Measurements from ENCODE around the gene MED27. TPM values are rescaled to one million over a fixed set of nuclear protein-coding genes. Genes with fewer than 3 reads are reported as not detected.

Gene MED27
- total RNA-seq, 2 experiments from 2014 or later: 22.7 to 23.3 TPM

GRCh38 chr9:132005899-132006298 lies 73.8 kb downstream of the MED27 start:
- POLR2A ChIA-PET: no interaction called here
- H3K27ac Mint-ChIP-seq: no peak overlapping the region
- peaks cover 9% of the 10 kb centered on the region for H3K36me3 Mint-ChIP-seq (ENCODE audit: low read depth)
- H3K4me3 Mint-ChIP-seq: no peak overlapping the region
- CTCF ChIA-PET: no interaction called here
- H3K9me3 Mint-ChIP-seq: no peaks in the 10 kb centered on the region
- no peaks in the 10 kb centered on the region for H3K27me3 Mint-ChIP-seq
- peaks cover 49% of the 10 kb centered on the region for H3K4me1 Mint-ChIP-seq
- DNase-seq: no peak

GRCh38 chr9:132004323-132004722 lies 75.3 kb downstream of the MED27 start:
- Mint-ChIP-seq H3K27ac (no peak overlapping the region), H3K4me1 (peaks cover 58% of the 10 kb centered on the region), H3K36me3 (ENCODE audit: low read depth) (peaks cover 6% of the 10 kb centered on the region), H3K4me3 (no peak overlapping the region), H3K27me3 (no peaks in the 10 kb centered on the region), H3K9me3 (peaks cover 3% of the 10 kb centered on the region)
- POLR2A ChIA-PET: no interaction called here
- CTCF ChIA-PET: no interaction called here
- no peak for DNase-seq

GRCh38 chr9:132003896-132004295 lies 75.8 kb downstream of the MED27 start:
- peaks cover 3% of the 10 kb centered on the region for H3K9me3 Mint-ChIP-seq
- H3K27ac Mint-ChIP-seq: no peak overlapping the region
- no peaks in the 10 kb centered on the region for H3K27me3 Mint-ChIP-seq
- no peak overlapping the region for H3K4me3 Mint-ChIP-seq
- DNase-seq: no peak
- ChIA-PET POLR2A (no interaction called here), CTCF (no interaction called here)
- H3K4me1 Mint-ChIP-seq: peaks cover 59% of the 10 kb centered on the region
- peaks cover 5% of the 10 kb centered on the region for H3K36me3 Mint-ChIP-seq (ENCODE audit: low read depth)

- peaks cover 56% of the 10 kb centered on the region for H3K4me1 Mint-ChIP-seq
- H3K27me3 Mint-ChIP-seq: no peaks in the 10 kb centered on the region
- H3K36me3 Mint-ChIP-seq (ENCODE audit: low read depth): peaks cover 5% of the 10 kb centered on the region
- DNase-seq: no peak
- ChIA-PET CTCF (interaction anchor here (0.7 to 1.9 kb wide), 2 partner anchors 10 to 270 kb away, joined by 4 to 5 read pairs; no protein-coding TSS in a partner anchor), POLR2A (no interaction called here)
- peaks cover 3% of the 10 kb centered on the region for H3K9me3 Mint-ChIP-seq
- H3K27ac Mint-ChIP-seq: no peak overlapping the region
- H3K4me3 Mint-ChIP-seq: no peak overlapping the region
These were observed 76.4 kb downstream of the MED27 start for GRCh38 chr9:132003319-132003704.

- peaks cover 53% of the 10 kb centered on the region for H3K4me1 Mint-ChIP-seq
- peaks cover 3% of the 10 kb centered on the region for H3K9me3 Mint-ChIP-seq
- DNase-seq: no peak
- H3K36me3 Mint-ChIP-seq (ENCODE audit: low read depth): peaks cover 5% of the 10 kb centered on the region
- no peaks in the 10 kb centered on the region for H3K27me3 Mint-ChIP-seq
- ChIA-PET CTCF (interaction anchor here (0.6 to 1.9 kb wide), 4 partner anchors 11 to 1022 kb away, joined by 3 to 5 read pairs (median 4); no protein-coding TSS in a partner anchor), POLR2A (no interaction called here)
- no peak overlapping the region for H3K27ac Mint-ChIP-seq
- no peak overlapping the region for H3K4me3 Mint-ChIP-seq
These were observed 76.9 kb downstream of the MED27 start for GRCh38 chr9:132002643-132003318.

GRCh38 chr9:132001567-132001966 lies 78.1 kb downstream of the MED27 start:
- Mint-ChIP-seq H3K9me3 (peaks cover 3% of the 10 kb centered on the region), H3K27ac (no peak overlapping the region), H3K27me3 (no peaks in the 10 kb centered on the region), H3K4me3 (no peak overlapping the region), H3K4me1 (peaks cover 41% of the 10 kb centered on the region), H3K36me3 (ENCODE audit: low read depth) (peaks cover 5% of the 10 kb centered on the region)
- CTCF ChIA-PET: interaction anchor here (0.6 to 1.9 kb wide), 3 partner anchors 12 to 230 kb away, joined by 3 to 5 read pairs (median 3); no protein-coding TSS in a partner anchor
- POLR2A ChIA-PET: no interaction called here
- no peak for DNase-seq

- H3K4me3 Mint-ChIP-seq: no peak overlapping the region
- peaks cover 3% of the 10 kb centered on the region for H3K9me3 Mint-ChIP-seq
- peaks cover 33% of the 10 kb centered on the region for H3K4me1 Mint-ChIP-seq
- ChIA-PET POLR2A (no interaction called here), CTCF (no interaction called here)
- H3K27ac Mint-ChIP-seq: no peak overlapping the region
- H3K27me3 Mint-ChIP-seq: no peaks in the 10 kb centered on the region
- no peak for DNase-seq
- H3K36me3 Mint-ChIP-seq (ENCODE audit: low read depth): peaks cover 9% of the 10 kb centered on the region
These were observed 79.0 kb downstream of the MED27 start for GRCh38 chr9:132000659-132001058.

- peaks cover 9% of the 10 kb centered on the region for H3K36me3 Mint-ChIP-seq (ENCODE audit: low read depth)
- no peaks in the 10 kb centered on the region for H3K27me3 Mint-ChIP-seq
- ChIA-PET CTCF (no interaction called here), POLR2A (no interaction called here)
- no peak overlapping the region for H3K27ac Mint-ChIP-seq
- DNase-seq: no peak
- H3K4me1 Mint-ChIP-seq: peaks cover 30% of the 10 kb centered on the region
- peaks cover 3% of the 10 kb centered on the region for H3K9me3 Mint-ChIP-seq
- no peak overlapping the region for H3K4me3 Mint-ChIP-seq
These were observed 79.7 kb downstream of the MED27 start for GRCh38 chr9:131999692-132000551.

GRCh38 chr9:131997779-131998178 lies 81.9 kb downstream of the MED27 start:
- ChIA-PET CTCF (interaction anchor here (1.3 kb wide), 1 partner anchor 10 kb away, joined by 4 read pairs; no protein-coding TSS in a partner anchor), POLR2A (no interaction called here)
- Mint-ChIP-seq H3K9me3 (peaks cover 3% of the 10 kb centered on the region), H3K36me3 (ENCODE audit: low read depth) (peaks cover 9% of the 10 kb centered on the region), H3K27me3 (no peaks in the 10 kb centered on the region), H3K4me3 (no peak overlapping the region), H3K4me1 (peaks cover 19% of the 10 kb centered on the region), H3K27ac (no peak overlapping the region)
- DNase-seq: no peak

GRCh38 chr9:131997076-131997475 lies 82.6 kb downstream of the MED27 start:
- Mint-ChIP-seq H3K4me1 (peaks cover 14% of the 10 kb centered on the region), H3K27me3 (no peaks in the 10 kb centered on the region), H3K9me3 (peaks cover 3% of the 10 kb centered on the region), H3K4me3 (no peak overlapping the region), H3K27ac (no peak overlapping the region), H3K36me3 (ENCODE audit: low read depth) (peaks cover 9% of the 10 kb centered on the region)
- CTCF ChIA-PET: interaction anchor here (1.3 kb wide), 1 partner anchor 11 kb away, joined by 4 read pairs; no protein-coding TSS in a partner anchor
- no peak for DNase-seq
- POLR2A ChIA-PET: no interaction called here

- no peaks in the 10 kb centered on the region for H3K27me3 Mint-ChIP-seq
- H3K27ac Mint-ChIP-seq: no peak overlapping the region
- peaks cover 3% of the 10 kb centered on the region for H3K9me3 Mint-ChIP-seq
- H3K36me3 Mint-ChIP-seq (ENCODE audit: low read depth): peaks cover 7% of the 10 kb centered on the region
- ChIA-PET CTCF (no interaction called here), POLR2A (no interaction called here)
- DNase-seq: no peak
- no peak overlapping the region for H3K4me3 Mint-ChIP-seq
- H3K4me1 Mint-ChIP-seq: peaks cover 10% of the 10 kb centered on the region
These were observed 84.3 kb downstream of the MED27 start for GRCh38 chr9:131995382-131995781.

GRCh38 chr9:131994364-131995125 lies 85.1 kb downstream of the MED27 start:
- POLR2A ChIA-PET: no interaction called here
- H3K27me3 Mint-ChIP-seq: no peaks in the 10 kb centered on the region
- peaks cover 4% of the 10 kb centered on the region for H3K36me3 Mint-ChIP-seq (ENCODE audit: low read depth)
- H3K4me3 Mint-ChIP-seq: no peak overlapping the region
- H3K9me3 Mint-ChIP-seq: no peaks in the 10 kb centered on the region
- CTCF ChIA-PET: no interaction called here
- no peak overlapping the region for H3K27ac Mint-ChIP-seq
- no peak for DNase-seq
- peaks cover 4% of the 10 kb centered on the region for H3K4me1 Mint-ChIP-seq

Data from activated CD4-positive, alpha-beta T cell treated with anti-CD3 and anti-CD28 coated beads, Interleukin-2, amount 10 ng/mL, durations not matched to agents 7 days and 5 days (primary cell).